Activated CD8-positive, alpha-beta memory T cell treated with anti-CD3 and anti-CD28 coated beads, Interleukin-2, amount 50 U/mL, for 24 hours (primary cell): ENCODE measurements around the gene RRP12.
A peak's percentile ranks its signal among the peaks of the same experiment; 100 is the strongest.

ENCODE experiments used
- DNase-seq: peaks from one replicate; pipeline ENCODE4 v3.0.0-alpha.2; 2020; ENCODE audit errors: extremely low read depth

RRP12 gene

DNA sequence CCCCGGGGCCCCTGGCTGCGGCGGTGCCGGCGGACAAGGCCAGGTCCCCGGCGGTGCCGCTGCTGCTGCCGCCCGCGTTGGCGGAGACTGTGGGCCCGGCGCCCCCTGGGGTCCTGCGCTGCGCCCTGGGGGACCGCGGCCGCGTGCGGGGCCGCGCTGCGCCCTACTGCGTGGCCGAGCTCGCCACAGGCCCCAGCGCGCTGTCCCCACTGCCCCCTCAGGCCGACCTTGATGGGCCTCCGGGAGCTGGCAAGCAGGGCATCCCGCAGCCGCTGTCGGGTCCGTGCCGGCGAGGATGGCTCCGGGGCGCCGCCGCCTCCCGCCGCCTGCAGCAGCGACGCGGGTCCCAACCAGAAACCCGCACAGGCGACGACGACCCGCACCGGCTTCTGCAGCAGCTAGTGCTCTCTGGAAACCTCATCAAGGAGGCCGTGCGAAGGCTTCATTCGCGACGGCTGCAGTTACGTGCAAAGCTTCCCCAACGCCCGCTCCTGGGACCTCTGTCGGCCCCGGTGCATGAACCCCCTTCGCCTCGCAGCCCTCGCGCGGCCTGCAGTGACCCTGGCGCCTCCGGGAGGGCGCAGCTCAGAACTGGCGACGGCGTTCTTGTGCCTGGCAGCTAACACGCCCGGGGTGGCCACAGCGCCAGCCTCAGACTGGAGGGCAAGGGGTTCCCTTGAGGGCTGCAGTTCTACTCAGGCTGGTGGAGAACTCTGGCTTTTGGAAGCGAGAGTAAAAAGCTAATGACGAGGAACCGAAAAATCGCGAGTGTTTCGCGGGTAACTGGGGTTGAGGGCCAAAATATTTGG is 81.3 kb downstream of the RRP12 start:
- peak; percentile 25 for DNase-seq

DNA sequence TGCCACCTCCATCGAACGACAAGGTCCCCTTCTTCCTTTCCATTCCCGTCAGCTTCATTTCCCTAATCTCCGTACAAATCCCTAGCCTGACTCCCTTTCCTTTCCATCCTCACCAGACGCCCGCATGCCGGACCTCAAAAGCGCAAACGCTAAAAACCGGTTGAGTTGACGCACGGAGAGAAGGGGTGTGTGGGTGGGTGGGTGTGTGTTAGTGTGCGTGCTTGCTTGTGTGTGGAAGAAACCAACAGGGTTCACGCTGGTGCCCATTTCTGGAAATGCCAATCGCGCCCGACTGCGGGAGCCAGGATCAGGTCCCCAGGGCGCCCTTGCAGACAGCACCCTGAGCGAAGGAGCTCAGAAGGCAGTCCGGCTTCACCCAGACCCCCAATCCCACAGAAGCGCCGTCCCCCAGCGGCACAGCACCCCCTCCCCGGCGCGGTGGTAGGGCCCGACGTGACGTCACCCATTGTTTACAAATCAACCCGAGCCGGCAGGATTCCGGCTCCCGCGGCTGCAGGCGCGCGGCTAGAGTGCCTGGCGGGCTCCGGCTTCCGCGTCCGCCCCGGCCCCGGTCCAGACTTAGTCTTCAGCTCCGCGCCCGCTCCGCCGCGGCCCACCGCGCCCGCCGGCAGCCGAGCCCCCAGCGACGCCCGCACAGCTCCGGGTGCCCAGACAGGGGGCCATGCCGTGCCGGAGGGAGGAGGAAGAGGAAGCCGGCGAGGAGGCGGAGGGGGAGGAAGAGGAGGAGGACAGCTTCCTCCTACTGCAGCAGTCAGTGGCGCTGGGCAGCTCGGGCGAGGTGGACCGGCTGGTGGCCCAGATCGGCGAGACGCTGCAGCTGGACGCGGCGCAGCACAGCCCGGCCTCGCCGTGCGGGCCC is 82.1 kb downstream of the RRP12 start, which contains the start of gene FRAT1:
Gene FRAT1, plus strand, starts transcription at position 500 of the 880 bp plus-strand sequence. Its CDS starts 183 bp downstream, at position 683.
- DNase-seq: peak; percentile 78

DNA sequence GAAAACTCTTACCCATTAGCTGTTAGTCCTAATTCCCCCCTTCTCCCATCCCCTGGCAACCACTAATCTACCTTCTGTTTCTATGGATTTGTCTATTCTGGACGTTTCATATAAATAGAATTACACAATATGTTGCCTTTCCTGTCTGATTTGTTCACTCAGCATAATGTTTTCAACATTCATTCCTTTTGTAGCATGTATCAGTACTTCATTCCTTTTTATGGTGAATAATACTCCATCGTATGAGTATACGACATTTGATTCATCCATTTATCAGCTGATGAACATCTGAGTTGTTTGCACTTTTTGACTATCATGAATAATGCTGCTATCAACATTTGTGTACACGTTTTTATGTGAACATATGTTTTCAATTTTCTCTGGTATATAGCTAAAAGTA is 86.5 kb downstream of the RRP12 start:
- no peak for DNase-seq

DNA sequence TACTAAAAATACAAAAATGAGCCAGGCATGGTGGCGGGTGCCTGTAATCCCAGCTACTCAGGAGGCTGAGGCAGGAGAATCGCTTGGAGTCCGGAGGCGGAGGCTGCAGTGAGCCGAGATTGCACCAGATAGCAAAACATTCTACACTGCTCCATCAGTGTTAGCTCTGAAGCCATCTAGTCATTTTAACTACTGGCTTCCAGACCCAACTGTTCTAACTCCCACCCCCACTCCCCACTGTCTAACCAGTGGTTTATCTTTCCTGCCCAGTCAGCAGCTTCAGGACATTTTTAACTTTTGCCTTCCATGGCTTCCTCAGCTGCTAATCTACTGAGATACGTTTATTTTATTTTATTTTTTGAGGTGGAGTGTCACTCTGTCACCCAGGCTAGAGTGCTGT is 88.2 kb downstream of the RRP12 start:
- DNase-seq: no peak

DNA sequence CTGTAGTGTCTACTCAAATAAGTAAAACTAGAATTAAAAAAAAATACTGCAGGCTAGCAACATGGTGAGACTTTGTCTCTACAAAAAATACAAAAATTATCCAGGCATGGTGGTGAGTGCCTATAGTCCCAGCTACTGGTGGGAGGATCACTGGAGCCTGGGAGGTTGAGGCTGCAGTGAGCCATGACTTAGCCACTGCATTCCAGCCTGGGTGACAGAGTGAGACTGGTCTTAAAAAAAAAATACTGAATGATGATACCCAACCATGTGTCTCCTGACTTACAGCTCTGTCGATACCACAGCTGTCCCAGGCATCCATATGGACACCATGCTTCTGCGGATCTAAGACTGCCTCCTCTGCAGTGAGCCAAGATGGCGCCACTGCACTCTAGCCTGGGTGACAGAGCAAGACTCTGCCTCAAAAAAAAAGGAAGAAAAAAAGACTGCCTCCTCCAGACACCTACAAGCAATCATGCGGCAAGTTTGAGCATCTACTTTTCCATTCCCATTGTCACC is 90.0 kb downstream of the RRP12 start:
- DNase-seq: no peak

DNA sequence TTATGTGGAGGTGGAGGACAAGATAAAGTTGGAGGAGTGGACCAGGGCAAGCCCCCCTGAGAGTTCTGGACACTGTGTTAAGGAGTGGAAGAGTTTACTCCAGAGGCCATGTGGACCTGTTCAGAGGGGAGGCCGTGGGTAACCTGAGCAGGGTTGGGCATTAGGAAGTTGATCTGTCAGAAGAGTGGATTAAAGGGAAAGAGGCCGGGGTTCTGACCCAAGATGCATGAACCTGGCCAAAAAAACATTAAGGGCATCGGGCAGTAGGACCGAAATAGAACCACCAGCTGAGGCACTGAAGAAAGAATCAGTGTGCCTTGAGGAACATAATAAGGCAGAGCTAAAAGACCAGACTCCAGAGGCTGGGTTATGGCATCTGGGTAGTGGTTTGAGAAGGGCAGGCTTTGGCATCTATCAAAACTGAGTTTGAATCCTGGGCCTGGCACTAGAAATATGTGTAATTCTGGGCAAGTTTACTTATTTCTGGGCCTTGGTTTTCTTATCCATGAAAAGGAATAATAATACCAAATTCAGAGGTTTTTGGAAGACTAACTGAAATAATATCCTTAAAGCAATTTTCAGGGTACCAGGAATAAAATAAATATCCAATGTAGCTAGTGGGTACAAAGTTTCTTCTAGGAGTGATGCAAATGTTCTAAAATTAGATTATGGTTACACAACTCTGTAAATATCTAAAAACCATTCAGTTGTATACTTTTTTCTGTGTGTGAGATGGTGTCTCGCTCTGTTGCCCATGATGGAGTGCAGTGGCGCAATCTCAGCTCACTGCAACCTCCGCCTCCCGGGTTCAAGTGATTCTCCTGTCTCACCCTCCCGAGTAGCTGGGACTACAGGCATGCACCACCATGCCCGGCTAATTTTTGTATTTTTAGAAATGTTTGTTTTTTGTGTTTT is 93.0 kb downstream of the RRP12 start:
- no peak for DNase-seq

DNA sequence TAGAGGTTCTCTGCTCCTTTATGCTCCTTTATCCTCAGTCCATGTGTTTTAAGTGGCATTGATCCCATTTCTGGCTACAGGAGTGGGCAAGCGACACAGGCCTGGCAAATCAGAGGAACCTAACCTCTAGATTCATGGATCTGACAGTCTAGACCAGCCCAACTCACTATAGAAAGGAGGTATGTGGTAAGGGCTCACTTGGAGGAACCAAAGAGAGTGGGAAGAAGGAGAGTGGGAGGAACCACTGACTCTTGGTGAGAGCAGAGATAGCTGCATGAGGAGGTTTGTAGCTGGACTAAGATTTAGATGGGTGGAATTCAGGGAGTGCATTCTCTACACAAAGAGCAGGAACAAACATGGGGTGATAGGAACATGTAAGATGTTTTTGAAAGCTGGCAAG is 93.7 kb downstream of the RRP12 start:
- DNase-seq: no peak
